GM23338 (cell line): Measurements from ENCODE around the gene EIF2D. TPM values are rescaled to one million over a fixed set of nuclear protein-coding genes. Genes with fewer than 3 reads are reported as not detected.

Experiments
- ATAC-seq: fragments of 200-7000 bp; cut with Tn5 transposase; 3 replicates; pipeline ENCODE4 v1.9.1; 2020
- DNase-seq: peaks from one replicate; pipeline ENCODE4 v3.0.0-alpha.2; 2015; ENCODE audit warnings: low spot score
- H2AFZ ChIP-seq: fragments of 200-600 bp; sonication (generic); 2 replicates; pipeline ENCODE4 v1.8.0; 2016; ENCODE audit warnings: antibody characterized with exemption, mild to moderate bottlenecking, moderate library complexity
- H3F3A ChIP-seq: fragments of 200-600 bp; sonication (generic); replicated peaks from 2 replicates; pipeline ENCODE4 v1.8.0; 2017; ENCODE audit warnings: antibody characterized with exemption, mixed run types, low read depth
- H3K27ac ChIP-seq: fragments of 200-600 bp; sonication (generic); 2 replicates; pipeline ENCODE4 v1.6.1; 2016; ENCODE audit warnings: low read depth
- H3K27me3 ChIP-seq: fragments of 200-600 bp; sonication (generic); 2 replicates; pipeline ENCODE4 v1.8.0; 2016; ENCODE audit warnings: mild to moderate bottlenecking, mixed run types, moderate library complexity; ENCODE audit not compliant: insufficient read depth
- H3K36me3 ChIP-seq: fragments of 200-600 bp; sonication (generic); 2 replicates; pipeline ENCODE4 v1.8.0; 2016; ENCODE audit warnings: mild to moderate bottlenecking; ENCODE audit not compliant: insufficient read depth
- H3K4me1 ChIP-seq: fragments of 200-600 bp; sonication (generic); 2 replicates; pipeline ENCODE4 v1.8.0; 2016; ENCODE audit warnings: mild to moderate bottlenecking, moderate library complexity; ENCODE audit not compliant: insufficient read depth
- H3K4me2 ChIP-seq: fragments of 200-600 bp; sonication (generic); 2 replicates; pipeline ENCODE4 v1.7.1; 2017; ENCODE audit warnings: mixed run types
- H3K4me3 ChIP-seq: fragments of 200-600 bp; sonication (generic); 2 replicates; pipeline ENCODE4 v1.6.1; 2016; ENCODE audit warnings: mixed run types
- H3K79me2 ChIP-seq: fragments of 200-600 bp; sonication (generic); replicated peaks from 2 replicates; pipeline ENCODE4 v1.8.0; 2017; ENCODE audit warnings: mild to moderate bottlenecking; ENCODE audit not compliant: insufficient read depth
- H3K9me2 ChIP-seq: fragments of 200-600 bp; sonication (generic); 2 replicates; pipeline ENCODE4 v1.8.0; 2017; ENCODE audit not compliant: insufficient read depth
- H4K20me1 ChIP-seq: fragments of 200-600 bp; sonication (generic); replicated peaks from 2 replicates; pipeline ENCODE4 v1.8.0; 2017; ENCODE audit warnings: mild to moderate bottlenecking; ENCODE audit not compliant: insufficient read depth
- H3K27ac Mint-ChIP-seq: 2 replicates; pipeline ENCODE4 v1.8.0; 2020; ENCODE audit warnings: inconsistent platforms, mild to moderate bottlenecking, moderate library complexity, mixed read lengths
- H3K27me3 Mint-ChIP-seq: 3 replicates; pipeline ENCODE4 v1.8.0; 2022; ENCODE audit warnings: low read depth, mild to moderate bottlenecking, moderate library complexity, mixed read lengths, inconsistent platforms; ENCODE audit not compliant: insufficient read depth, poor library complexity
- H3K36me3 Mint-ChIP-seq: 3 replicates; pipeline ENCODE4 v1.8.0; 2021; ENCODE audit warnings: low read depth, mild to moderate bottlenecking, inconsistent platforms, moderate library complexity, mixed read lengths
- H3K4me1 Mint-ChIP-seq: 3 replicates; pipeline ENCODE4 v1.8.0; 2020; ENCODE audit warnings: mild to moderate bottlenecking, inconsistent platforms, mixed read lengths
- H3K4me3 Mint-ChIP-seq: 3 replicates; pipeline ENCODE4 v1.8.0; 2021; ENCODE audit warnings: moderate library complexity, mild to moderate bottlenecking, inconsistent platforms, mixed read lengths
- H3K9me3 Mint-ChIP-seq: 3 replicates; pipeline ENCODE4 v1.8.0; 2020; ENCODE audit warnings: moderate library complexity, mild to moderate bottlenecking, inconsistent platforms, mixed read lengths
- CREB1 ChIP-seq: fragments of 250-450 bp; sonication (Bioruptor Pico); IDR thresholded peaks from 2 replicates; pipeline ENCODE4 v1.5.0; 2020; ENCODE audit warnings: low read depth, mild to moderate bottlenecking, moderate library complexity
- CTCF ChIP-seq, 2 experiments: fragments of 200-600 bp in 1 of 2; sonication (generic) in 1 of 2; conservative IDR thresholded peaks; 2 replicates each; pipeline versions ENCODE4 v1.5.1 to v1.6.1; 2016 to 2017; ENCODE audit warnings: antibody characterized with exemption in 2 of 2, low read depth in 2 of 2, mild to moderate bottlenecking in 2 of 2, moderate library complexity in 1 of 2
- STAT1 ChIP-seq: IDR thresholded peaks from one replicate; pipeline ENCODE4 v1.6.1; 2016; ENCODE audit warnings: antibody characterized with exemption; ENCODE audit not compliant: unreplicated experiment
- polyA plus RNA-seq: library from polyadenylated mRNA; unstranded; fragments of >200 nt; fragmentation: Nextera tagmentation; extraction: Ambion mirVana; gene quantifications from 2 replicates; pipeline ENCODE4 v1.2.1, GENCODE V29; 2016
- total RNA-seq: library from RNA; depleted of rRNA; stranded (reverse); fragments of >200 nt; shearing (Covaris generic); gene quantifications from 2 replicates; pipeline ENCODE4 v1.2.3, GENCODE V29; 2014; rRNA removed

The EIF2D gene
- total and polyA plus RNA-seq, 2 experiments from 2014 or later = 25.1 to 34.8 TPM

GRCh38 chr1:206544562-206545257, 67.6 kb downstream of the EIF2D start:
- TF ChIP-seq CTCF (conservative IDR thresholded peaks at IDR 0.05; ENCODE audit: low read depth in 2 of 2) = peak; percentile 89 to 98
- TF ChIP-seq CREB1 (CRISPR knock-in tag) = peak; percentile 52
- TF ChIP-seq STAT1 = no peak

More at GRCh38 chr1:206544562-206545257, 67.6 kb downstream of the EIF2D start:
- no peak overlapping the region for H2AFZ ChIP-seq
- no peaks in the 10 kb centered on the region for H3F3A ChIP-seq
- DNase-seq (peak; percentile 94), ATAC-seq (peak; percentile 95)
- H3K27me3 Mint-ChIP-seq = peaks cover 5% of the 10 kb centered on the region
- no peak overlapping the region for H3K4me3 ChIP-seq
- H3K79me2 ChIP-seq = no peaks in the 10 kb centered on the region
- H3K9me3 Mint-ChIP-seq = no peaks in the 10 kb centered on the region; the same call in 2 of the 3 replicates
- no peaks in the 10 kb centered on the region for H3K4me1 ChIP-seq
- no peak overlapping the region for H3K27ac Mint-ChIP-seq
- no peaks in the 10 kb centered on the region for H3K36me3 Mint-ChIP-seq
- no peaks in the 10 kb centered on the region for H3K27me3 ChIP-seq
- H3K4me2 ChIP-seq = no peak overlapping the region
- H3K9me2 ChIP-seq = no peaks in the 10 kb centered on the region
- no peak overlapping the region for H3K27ac ChIP-seq
- no peak overlapping the region for H3K4me3 Mint-ChIP-seq
- peaks cover 7% of the 10 kb centered on the region for H3K4me1 Mint-ChIP-seq
- H4K20me1 ChIP-seq = no peaks in the 10 kb centered on the region; the same call in 1 of the 2 replicates
- no peaks in the 10 kb centered on the region for H3K36me3 ChIP-seq

Other genes with a start within 250 kb of the EIF2D start
- 7.1 and 11.1 TPM in 2 replicates for gene IKBKE, start 142.0 kb downstream of the EIF2D start, total RNA-seq
- gene IKBKE, start 142.0 kb downstream of the EIF2D start, polyA plus RNA-seq = 3.3 and 4.8 TPM in 2 replicates
- gene RASSF5, start 104.9 kb downstream of the EIF2D start, total RNA-seq = 3.1 and 4.4 TPM in 2 replicates
- gene RASSF5, start 104.9 kb downstream of the EIF2D start, polyA plus RNA-seq = 0.48 and 0.57 TPM in 2 replicates
- 8.5 and 9.5 TPM in 2 replicates for gene DYRK3, start 23.1 kb upstream of the EIF2D start, total RNA-seq
- 1.8 and 2.9 TPM in 2 replicates for gene DYRK3, start 23.1 kb upstream of the EIF2D start, polyA plus RNA-seq
- 30.4 and 32.1 TPM in 2 replicates for gene MAPKAPK2, start 72.4 kb upstream of the EIF2D start, total RNA-seq
- gene MAPKAPK2, start 72.4 kb upstream of the EIF2D start, polyA plus RNA-seq = 9.6 and 10.1 TPM in 2 replicates
- gene IL19, start 158.3 kb upstream of the EIF2D start, total RNA-seq = not detected in 2 replicates
- not detected in 2 replicates for gene IL19, start 158.3 kb upstream of the EIF2D start, polyA plus RNA-seq
- gene IL10, start 160.0 kb upstream of the EIF2D start, total RNA-seq = not detected in 2 replicates
- gene IL10, start 160.0 kb upstream of the EIF2D start, polyA plus RNA-seq = not detected in 2 replicates